ENCODE measurements around the gene HTR1A. TPM values are rescaled to one million over a fixed set of nuclear protein-coding genes. Genes with fewer than 3 reads are reported as not detected.

HTR1A gene
- polyA plus RNA-seq (not detected in 3 replicates), polyA minus RNA-seq (not detected in 3 replicates)
- not detected for polyA plus RNA-seq (2011; ENCODE audit: low read depth)
- not detected in 2 replicates for polyA plus RNA-seq (2011; cell fraction: cytosol; rRNA removed)
- not detected in 2 replicates for polyA plus RNA-seq (2011; cell fraction: nucleus; rRNA removed)
- not detected in 2 replicates for polyA plus RNA-seq (2012; ENCODE audit: low replicate concordance)
- not detected for polyA minus RNA-seq (2011; cell fraction: cytosol; rRNA and poly(A)+ RNA removed)
- not detected in 2 replicates for polyA minus RNA-seq (2011; cell fraction: nucleus; rRNA and poly(A)+ RNA removed)

DNA sequence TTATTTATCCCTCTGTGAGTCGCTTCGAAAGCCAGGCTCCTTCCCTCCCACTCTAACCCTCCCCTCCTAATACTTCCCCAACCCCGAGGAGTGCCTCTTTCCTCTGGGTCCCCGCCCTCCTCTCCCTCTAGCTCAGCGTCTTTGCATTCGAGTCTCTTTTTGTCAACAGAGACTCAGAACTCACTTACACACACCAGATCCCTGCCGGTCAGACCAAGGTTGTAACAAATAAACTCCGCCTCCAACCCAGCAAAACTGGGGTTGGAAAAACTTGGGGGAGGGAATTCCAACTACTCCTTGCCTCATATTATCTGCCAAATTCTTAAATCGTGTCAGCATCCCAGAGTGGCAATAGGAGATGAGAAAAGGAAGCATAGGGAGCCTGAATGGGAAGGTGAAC, at the start of gene HTR1A:
TSS of gene HTR1A (minus strand) at position 167 of the 400 bp plus-strand sequence. CDS start 726 bp downstream, outside the sequence.
- Histone ChIP-seq H3K4me2 (ENCODE audit: control insufficient read depth, extremely low read depth, insufficient read depth, low read depth, low read length) (no peak within 1 kb of the TSS), H3K27me3 (ENCODE audit: control insufficient read depth, extremely low read depth, insufficient read depth, low read length) (peaks cover 45% of the 10 kb centered on the region)
- FAIRE-seq = no peak

DNA sequence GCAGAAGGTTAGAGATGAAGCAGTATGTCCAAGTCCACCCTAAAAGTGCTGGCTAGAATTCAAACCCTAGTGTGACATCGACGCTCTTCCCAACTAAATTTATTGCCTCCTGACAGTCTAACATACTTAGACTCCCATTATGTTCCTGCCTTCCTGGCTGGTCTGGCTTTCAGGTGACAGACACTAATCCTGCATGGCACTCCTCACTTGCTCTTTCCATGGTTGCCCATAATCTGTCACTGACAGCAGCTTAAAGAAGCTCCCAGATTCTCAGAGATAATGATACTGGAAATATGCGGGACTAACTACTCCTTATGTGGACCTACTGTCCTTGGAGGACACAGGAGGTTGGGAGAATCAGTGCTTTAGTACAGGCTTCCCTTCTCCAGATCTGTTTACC, 41.7 kb upstream of the HTR1A start:
- Histone ChIP-seq H3K9ac (ENCODE audit: control insufficient read depth, extremely low read depth, insufficient read depth, low read length) (no peak overlapping the region), H3K4me1 (ENCODE audit: control insufficient read depth, extremely low read depth, insufficient read depth, low read length) (no peaks in the 10 kb centered on the region), H3K27ac (ENCODE audit: control insufficient read depth, insufficient read depth, low read length) (no peak overlapping the region), H3K9me3 (ENCODE audit: control insufficient read depth, low read depth, low read length) (no peaks in the 10 kb centered on the region), H3K36me3 (ENCODE audit: control insufficient read depth in 2 of 2, extremely low read depth in 1 of 2, insufficient read depth in 2 of 2, low read length in 2 of 2) (no peaks in the 10 kb centered on the region), H3K4me2 (ENCODE audit: control insufficient read depth, extremely low read depth, insufficient read depth, low read depth, low read length) (no peak overlapping the region), H3K4me3 (ENCODE audit: control insufficient read depth in 2 of 3, extremely low read depth in 1 of 3, insufficient read depth in 2 of 3, low read depth in 1 of 3, low read length in 3 of 3) (no peak overlapping the region), H3K79me2 (ENCODE audit: control insufficient read depth, insufficient read depth, low read length) (no peaks in the 10 kb centered on the region), H4K20me1 (ENCODE audit: control insufficient read depth, extremely low read depth, insufficient read depth, low read length) (no peaks in the 10 kb centered on the region), H3K27me3 (ENCODE audit: control insufficient read depth, extremely low read depth, insufficient read depth, low read length) (no peaks in the 10 kb centered on the region), H2AFZ (ENCODE audit: control insufficient read depth, low read length) (no peak overlapping the region), H3K9me1 (ENCODE audit: control insufficient read depth, extremely low read depth, insufficient read depth, low read length) (no peaks in the 10 kb centered on the region)
- no peak for DNase-seq (ENCODE audit: low read depth, low spot score)
- TF ChIP-seq EZH2 (IDR thresholded peaks at IDR 0.05; ENCODE audit: low read length) = no peak
- TF ChIP-seq, protein P1, sequence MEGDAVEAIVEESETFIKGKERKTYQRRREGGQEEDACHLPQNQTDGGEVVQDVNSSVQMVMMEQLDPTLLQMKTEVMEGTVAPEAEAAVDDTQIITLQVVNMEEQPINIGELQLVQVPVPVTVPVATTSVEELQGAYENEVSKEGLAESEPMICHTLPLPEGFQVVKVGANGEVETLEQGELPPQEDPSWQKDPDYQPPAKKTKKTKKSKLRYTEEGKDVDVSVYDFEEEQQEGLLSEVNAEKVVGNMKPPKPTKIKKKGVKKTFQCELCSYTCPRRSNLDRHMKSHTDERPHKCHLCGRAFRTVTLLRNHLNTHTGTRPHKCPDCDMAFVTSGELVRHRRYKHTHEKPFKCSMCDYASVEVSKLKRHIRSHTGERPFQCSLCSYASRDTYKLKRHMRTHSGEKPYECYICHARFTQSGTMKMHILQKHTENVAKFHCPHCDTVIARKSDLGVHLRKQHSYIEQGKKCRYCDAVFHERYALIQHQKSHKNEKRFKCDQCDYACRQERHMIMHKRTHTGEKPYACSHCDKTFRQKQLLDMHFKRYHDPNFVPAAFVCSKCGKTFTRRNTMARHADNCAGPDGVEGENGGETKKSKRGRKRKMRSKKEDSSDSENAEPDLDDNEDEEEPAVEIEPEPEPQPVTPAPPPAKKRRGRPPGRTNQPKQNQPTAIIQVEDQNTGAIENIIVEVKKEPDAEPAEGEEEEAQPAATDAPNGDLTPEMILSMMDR (optimal IDR thresholded peaks at IDR 0.05 in 1 of 3, IDR thresholded peaks at IDR 0.05 in 1 of 3, conservative IDR thresholded peaks at IDR 0.05 in 1 of 3; ENCODE audit: extremely low read depth in 1 of 3, insufficient read depth in 2 of 3, low read length in 3 of 3) = no peak
- dilution Hi-C loops (cut with MboI; ENCODE audit: extremely low pct_ligation_motif_present, low sequenced_read_pairs) = no loop called here
- FAIRE-seq = no peak

More for the DNA sequence above, at the start of gene HTR1A:
- no peak for TF ChIP-seq EZH2 (IDR thresholded peaks at IDR 0.05; ENCODE audit: low read length)
- TF ChIP-seq, protein P1 (optimal IDR thresholded peaks at IDR 0.05 in 1 of 3, IDR thresholded peaks at IDR 0.05 in 1 of 3, conservative IDR thresholded peaks at IDR 0.05 in 1 of 3; ENCODE audit: extremely low read depth in 1 of 3, insufficient read depth in 2 of 3, low read length in 3 of 3) = no peak
- Histone ChIP-seq H3K27ac (ENCODE audit: control insufficient read depth, insufficient read depth, low read length) (no peak within 1 kb of the TSS), H3K36me3 (ENCODE audit: control insufficient read depth in 2 of 2, extremely low read depth in 1 of 2, insufficient read depth in 2 of 2, low read length in 2 of 2) (no peaks in the 10 kb centered on the region), H3K9ac (ENCODE audit: control insufficient read depth, extremely low read depth, insufficient read depth, low read length) (no peak within 1 kb of the TSS), H3K9me3 (ENCODE audit: control insufficient read depth, low read depth, low read length) (no peaks in the 10 kb centered on the region), H2AFZ (ENCODE audit: control insufficient read depth, low read length) (no peak within 1 kb of the TSS), H3K4me1 (ENCODE audit: control insufficient read depth, extremely low read depth, insufficient read depth, low read length) (no peaks in the 10 kb centered on the region), H3K4me3 (ENCODE audit: control insufficient read depth in 2 of 3, extremely low read depth in 1 of 3, insufficient read depth in 2 of 3, low read depth in 1 of 3, low read length in 3 of 3) (no peak within 1 kb of the TSS), H4K20me1 (ENCODE audit: control insufficient read depth, extremely low read depth, insufficient read depth, low read length) (no peaks in the 10 kb centered on the region), H3K79me2 (ENCODE audit: control insufficient read depth, insufficient read depth, low read length) (no peaks in the 10 kb centered on the region), H3K9me1 (ENCODE audit: control insufficient read depth, extremely low read depth, insufficient read depth, low read length) (no peaks in the 10 kb centered on the region)
- dilution Hi-C loops (cut with MboI; ENCODE audit: extremely low pct_ligation_motif_present, low sequenced_read_pairs) = no loop called here
- DNase-seq (ENCODE audit: low read depth, low spot score) = no peak
